Panc1 (cell line): Measurements from ENCODE around the gene TRIM14.

ENCODE experiments used
- CTCF ChIP-seq: fragments of 450-650 bp; IDR thresholded peaks from 2 replicates; pipeline ENCODE4 v1.5.1; 2017; ENCODE audit warnings: mild to moderate bottlenecking
- POLR2AphosphoS5 ChIP-seq: IDR thresholded peaks from 2 replicates; pipeline ENCODE4 v1.6.1; 2012; ENCODE audit warnings: mild to moderate bottlenecking, low read depth, low read length, moderate library complexity
- REST ChIP-seq, 2 experiments: IDR thresholded peaks; 2 replicates each; pipeline ENCODE4 v1.6.1; 2011 to 2012; ENCODE audit warnings: low read depth in 2 of 2, control low read depth in 1 of 2, low read length in 1 of 2, mild to moderate bottlenecking in 1 of 2, moderate library complexity in 1 of 2; ENCODE audit not compliant: insufficient read depth in 1 of 2
- SIN3A ChIP-seq: IDR thresholded peaks from 2 replicates; pipeline ENCODE4 v1.6.1; 2012; ENCODE audit warnings: low read depth, mild to moderate bottlenecking, low read length, moderate library complexity, borderline replicate concordance; ENCODE audit not compliant: insufficient read depth
- TCF7L2 ChIP-seq: IDR thresholded peaks from 2 replicates; pipeline ENCODE4 v1.6.1; 2011; ENCODE audit warnings: mild to moderate bottlenecking, low read depth, low read length, inconsistent platforms

GRCh38 chr9:98157372-98157771, 38.4 kb upstream of the TRIM14 start:
- TF ChIP-seq CTCF (no peak), SIN3A (no peak), REST (IDR thresholded peaks at IDR 0.05; ENCODE audit: insufficient read depth in 1 of 2, low read depth in 2 of 2, low read length in 1 of 2) (no peak), POLR2AphosphoS5 (no peak), TCF7L2 (no peak)
